GM18517 (cell line): ENCODE measurements around the gene CARD14.

Source experiments
- ATAC-seq: cut with Tn5 transposase; IDR thresholded peaks from one replicate; pipeline ENCODE4 v1.9.1; 2021; ENCODE audit warnings: mild to moderate bottlenecking, moderate library complexity; ENCODE audit not compliant: unreplicated experiment

The CARD14 gene

DNA sequence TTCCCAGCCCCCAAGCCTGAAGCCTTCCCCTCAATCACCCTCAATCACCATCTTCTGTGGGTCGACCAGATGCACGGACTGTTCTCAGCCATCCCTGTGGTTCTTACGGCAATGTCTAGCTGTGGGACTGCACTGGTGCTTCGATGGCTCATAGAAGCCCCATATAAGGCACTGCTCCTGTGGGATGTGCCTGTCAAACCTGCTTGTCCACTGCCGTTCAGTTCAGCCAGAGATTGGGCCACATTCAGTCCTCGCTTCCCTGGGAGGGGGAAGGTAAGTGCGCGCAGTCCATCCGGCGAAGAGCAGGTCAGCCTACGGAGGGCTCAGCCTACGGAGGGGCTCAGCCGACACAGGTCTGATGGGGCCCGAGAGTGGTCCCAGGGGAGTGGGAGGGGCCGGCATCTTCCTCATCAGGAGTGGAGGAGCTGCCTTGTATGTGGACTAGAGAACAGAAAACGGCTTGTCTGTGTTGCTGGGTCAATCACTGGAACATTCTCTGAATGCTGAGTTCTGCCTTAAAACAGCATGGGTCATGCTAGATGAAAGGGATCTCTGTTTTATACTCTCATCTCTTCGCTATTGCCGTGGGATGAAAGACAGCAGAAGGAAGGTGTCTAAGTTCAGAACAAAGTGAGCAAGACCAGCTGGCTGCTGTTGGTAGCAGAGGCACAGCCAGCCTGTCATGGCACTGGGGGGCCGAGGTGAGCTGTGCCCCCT, at the start of gene CARD14:
CARD14 (plus strand) TSS at position 247 of the 717 bp plus-strand sequence. CDS start 11,409 bp downstream, outside the sequence.
- no peak for ATAC-seq

DNA sequence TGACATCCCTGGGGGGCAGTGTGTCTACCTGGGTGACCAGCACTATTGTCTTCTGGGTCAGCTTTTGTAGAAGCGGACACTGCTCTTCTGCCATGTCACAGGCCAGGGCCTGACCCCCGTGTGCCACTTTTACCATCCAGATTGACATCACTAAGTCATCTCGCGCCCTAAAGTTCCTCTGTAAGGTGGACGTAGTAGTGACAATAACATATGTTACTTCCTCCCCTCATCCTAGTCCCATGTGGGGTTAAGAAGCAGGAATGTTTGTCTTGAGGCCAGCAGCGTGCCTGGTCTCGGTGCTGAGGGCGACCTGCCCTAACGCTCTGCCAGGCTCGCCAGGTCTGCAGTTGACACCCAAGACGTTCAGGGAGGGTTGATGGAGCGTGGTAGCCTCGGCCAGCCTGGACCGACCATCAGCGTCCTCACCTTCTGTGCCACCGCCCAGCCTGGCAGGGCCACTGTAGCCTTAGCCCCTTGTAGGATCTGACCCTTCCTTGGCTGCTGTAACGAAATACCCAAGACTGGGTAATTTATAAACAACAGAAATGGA, 47.7 kb upstream of the CARD14 start:
- ATAC-seq = no peak

DNA sequence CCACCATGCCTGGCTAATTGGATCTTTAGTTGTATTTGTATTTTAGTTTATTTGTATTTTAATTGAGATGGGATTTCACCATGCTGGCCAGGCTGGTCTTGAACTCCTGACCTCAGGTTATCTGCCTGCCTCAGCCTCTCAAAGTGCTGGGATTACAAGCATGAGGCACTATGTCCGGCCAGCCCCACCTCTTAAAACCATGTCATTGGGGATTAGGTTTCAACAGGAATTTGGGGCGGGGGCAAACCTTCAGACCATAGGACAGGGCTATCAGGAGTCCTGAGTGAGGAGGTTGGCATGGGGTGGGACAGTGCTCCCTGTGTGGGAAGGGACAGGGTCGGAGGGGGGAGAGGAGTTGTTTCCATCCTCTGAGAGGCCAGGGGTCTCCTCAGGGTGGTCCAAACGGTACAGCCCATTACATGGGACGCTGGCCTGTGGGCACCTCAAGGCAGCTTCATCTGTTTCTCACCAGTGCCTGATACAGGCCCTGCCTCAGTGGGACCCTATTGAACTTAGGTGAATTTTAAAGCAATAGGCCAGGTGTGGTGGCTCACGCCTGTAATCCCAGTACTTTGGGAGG, 46.8 kb upstream of the CARD14 start:
- no peak for ATAC-seq

DNA sequence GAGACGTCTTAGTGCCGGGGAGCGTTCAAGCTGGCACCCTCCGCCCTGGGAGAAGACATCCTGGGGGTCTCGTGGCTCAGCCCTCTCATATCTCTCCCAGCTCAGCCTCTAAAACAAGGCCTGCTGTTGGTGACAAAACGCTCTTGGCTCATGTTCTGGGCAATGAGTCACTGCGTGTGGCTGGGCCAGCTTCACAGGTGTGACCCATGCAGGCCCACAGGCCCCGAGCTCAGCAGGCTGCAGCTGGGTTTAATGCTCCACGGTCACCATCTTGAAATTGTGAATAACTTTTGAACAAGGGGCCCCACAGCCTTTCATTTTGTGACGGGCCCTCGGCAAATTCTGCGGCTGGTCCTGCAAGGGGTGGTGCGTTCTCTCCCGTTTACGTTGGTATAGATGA, 46.0 kb upstream of the CARD14 start:
- ATAC-seq = no peak

DNA sequence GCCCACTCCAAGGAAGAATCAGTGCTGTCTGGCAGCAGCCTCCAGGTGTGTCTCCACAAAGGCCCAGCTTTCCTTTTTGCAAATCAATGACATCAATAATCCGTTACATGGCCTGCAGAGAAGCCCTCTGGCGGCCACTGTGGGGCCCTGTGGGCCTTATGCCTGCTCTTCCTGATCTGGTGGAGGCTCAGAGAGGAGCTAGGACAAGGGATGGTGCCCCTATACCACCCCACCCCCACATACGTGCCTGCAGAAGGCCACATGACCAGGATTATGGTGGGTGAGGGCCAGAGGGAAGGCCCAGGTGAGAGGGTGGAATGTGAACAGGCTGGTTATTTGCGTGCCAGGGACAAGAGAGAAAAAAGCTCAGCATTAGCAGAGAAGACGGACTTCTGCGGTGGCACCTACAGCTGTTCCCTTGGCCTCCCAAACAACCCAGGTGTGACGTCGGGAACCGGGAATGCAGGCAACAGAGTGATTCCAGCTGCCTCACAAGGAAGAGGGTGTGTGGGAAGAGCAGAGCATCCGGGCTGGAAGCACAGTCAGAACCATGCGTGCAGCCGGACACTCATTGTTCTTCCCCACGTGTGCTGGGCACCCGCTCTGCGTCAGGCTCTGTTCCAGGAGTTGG, 45.4 kb upstream of the CARD14 start:
- no peak for ATAC-seq

DNA sequence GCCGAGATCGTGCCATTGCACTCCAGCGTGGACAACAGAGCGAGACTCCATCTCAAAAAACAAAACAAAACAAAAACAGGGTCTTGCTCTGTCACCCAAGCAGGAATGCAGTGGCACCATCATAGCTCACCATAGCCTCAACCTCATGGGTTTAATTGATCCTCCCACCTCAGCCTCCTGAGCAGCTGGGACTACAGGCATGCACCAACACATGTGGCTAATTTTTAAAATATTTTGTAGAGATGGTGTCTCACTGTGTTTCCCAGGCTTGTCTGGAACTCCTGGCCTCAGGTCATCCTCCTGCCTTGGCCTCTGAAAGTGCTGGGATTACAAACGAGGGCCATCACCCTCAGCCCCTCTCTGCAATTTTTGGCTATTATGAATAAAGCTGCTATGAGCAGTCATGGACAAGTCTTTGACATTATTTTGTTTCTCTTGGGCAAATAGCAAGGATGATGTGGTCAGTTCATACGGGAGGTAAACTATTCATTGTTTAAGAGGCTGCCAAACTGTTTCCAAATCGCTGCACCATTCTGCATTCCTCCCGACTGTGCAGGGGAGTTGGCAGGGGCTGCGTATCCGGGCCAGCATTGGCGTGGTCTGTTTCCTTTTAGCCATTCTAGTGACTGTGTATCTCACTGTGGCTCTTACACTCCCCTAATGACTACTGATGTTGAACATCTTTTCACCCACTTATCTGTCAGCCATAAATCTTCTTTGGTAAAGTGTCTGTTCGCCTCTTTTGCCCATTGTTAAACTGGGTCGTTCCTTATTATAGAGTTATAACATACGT, 44.0 kb upstream of the CARD14 start:
- ATAC-seq = no peak

DNA sequence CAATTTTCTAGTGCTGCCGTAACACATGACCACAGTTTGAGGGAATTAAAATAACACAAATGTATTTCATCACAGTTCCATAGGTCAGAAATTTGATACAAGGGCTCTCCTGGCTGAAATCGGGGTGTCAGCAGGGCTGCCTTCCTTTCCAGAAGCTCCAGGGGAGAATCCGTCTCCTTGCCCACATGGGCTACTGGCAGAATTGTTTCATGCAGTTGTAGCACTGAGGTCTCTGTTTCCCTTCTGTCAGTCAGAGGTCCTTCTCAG, 43.4 kb upstream of the CARD14 start:
- ATAC-seq = no peak

DNA sequence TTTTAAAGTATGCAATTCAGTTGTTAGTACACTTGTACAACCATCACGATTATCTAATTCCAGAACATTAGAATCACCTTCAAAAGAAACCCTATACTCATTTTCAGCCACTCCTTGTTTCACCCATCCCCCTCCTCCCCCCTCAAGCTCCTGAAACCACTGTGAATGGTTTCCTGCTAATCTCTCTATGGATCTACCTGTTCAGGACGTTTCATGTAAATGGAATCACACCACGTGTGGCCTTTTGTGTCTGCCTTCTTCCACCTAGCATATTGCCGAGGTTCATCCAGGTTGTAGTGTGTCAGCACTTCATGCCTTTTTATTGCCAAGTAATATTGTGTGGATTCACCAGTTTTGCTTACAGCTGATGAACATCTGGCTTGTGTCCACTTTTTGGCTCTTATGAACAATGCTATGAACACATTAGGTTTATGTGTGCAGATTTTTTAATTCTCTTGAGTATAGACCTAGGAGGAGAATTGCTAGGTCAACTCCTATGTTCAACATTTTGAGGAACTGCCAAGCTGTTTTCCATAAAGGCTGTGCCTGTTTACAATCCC, 40.7 kb upstream of the CARD14 start:
- no peak for ATAC-seq

DNA sequence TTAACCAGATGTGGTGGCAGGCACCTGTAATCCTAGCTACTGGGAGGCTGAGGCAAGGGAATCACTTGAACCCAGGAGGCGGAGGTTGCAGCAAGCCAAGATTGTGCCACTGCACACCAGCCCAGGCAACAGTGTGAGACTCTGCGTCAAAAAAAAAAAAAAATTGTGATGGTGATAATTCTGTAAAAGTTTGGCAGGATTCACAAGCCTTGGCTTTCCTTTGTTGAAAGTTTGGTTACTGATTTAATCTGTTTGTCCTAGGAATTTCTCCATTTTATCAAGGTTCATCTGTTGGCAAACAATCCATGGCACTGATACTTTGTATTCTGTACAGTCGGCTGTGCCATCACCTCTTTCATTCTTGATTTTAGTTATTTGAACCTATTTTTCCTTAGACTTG, 38.8 kb upstream of the CARD14 start:
- no peak for ATAC-seq

DNA sequence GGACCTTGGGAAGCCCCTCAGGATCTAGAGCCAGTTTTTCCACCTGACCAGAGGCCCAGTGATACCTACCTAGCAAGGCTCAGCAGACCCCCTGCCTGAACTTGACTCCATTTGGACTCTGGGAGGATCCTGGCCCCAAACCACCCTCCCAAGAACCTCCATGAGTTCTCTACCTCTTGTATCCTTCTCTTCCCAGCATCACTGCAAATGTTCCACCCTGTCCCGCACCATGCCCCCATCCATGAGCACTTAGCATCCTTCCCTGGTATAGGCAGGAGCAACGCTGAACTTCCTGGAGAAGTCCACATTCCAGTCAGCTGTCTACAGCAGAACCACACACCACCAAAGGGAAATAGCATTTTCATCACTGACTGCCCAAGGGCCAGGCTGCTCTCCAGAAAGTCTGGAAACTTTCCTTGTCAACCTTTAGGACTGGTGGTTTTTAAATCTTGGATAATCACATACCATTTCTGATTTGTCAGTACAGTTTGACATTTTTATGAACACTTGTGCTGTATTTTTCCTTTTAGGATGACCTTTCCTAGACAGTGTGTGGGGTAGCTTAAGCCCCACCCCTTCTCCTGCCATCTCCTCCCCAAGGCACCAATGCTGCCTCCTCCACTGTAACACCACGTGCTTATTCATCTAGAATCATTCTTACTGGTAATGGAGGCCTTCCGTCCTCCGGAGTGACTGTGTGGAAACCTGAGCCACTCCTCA, 36.8 kb upstream of the CARD14 start:
- no peak for ATAC-seq

DNA sequence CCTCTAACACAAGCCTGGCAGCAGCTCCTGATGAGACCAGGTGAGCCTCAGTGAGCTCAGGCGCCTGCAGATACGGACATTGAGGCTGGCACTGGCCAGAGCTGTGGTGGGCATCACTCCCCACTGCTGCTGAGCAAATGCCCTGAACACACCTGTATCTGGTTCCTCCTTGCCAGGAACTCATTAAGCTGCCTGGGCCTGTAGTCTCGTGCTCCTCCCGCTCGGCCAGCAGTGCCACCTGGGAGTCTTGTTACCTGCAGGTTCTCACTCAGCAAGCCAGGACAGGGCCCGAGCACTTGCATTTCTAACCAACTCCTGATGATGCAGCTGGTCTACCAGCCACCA, 36.2 kb upstream of the CARD14 start:
- ATAC-seq = no peak

DNA sequence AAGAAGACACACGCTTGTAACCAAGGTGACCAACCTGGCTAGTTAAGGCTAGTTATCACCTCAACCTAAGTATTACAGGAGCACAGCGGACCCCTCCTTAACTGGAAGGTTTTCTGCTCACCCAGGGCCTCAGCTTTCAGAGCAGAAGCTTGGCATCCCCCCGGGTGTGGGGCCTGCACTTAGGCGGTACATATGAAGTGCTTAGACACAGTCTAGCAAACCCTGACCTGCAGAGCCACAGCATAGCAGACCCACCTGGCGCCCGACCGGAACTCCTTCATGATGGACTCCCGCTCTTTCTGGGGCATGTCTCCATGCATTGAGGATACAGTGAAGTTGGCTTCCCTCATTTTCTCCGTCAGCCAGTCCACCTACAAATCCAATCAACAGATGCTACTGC, 32.7 kb upstream of the CARD14 start:
- ATAC-seq = no peak

DNA sequence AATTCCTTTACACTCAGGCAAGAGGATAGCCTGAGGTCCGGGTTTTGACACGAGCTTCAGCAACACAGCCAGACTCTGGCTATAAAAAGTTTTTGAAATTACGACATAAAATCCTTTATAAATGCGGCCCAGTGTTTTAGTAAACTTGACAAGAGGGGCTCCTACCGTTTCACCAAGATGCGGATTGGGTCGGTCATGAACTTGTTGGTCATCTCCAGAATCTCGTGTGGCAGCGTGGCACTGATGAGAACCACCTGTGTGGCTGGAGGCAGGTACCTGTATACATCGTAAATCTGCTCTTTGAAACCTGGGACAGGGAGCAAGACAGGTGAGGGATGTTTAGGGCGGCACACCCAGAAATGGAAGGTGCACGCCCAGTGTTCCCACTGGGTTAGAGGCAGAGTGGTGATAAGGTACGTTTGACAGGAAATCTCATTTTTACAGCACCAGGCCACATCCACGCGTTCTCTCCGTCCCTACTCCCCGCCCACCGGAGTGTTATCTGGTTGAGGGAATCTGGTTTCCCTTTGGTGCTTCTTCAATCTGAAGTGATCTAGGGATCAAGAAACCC, 30.9 kb upstream of the CARD14 start:
- no peak for ATAC-seq

DNA sequence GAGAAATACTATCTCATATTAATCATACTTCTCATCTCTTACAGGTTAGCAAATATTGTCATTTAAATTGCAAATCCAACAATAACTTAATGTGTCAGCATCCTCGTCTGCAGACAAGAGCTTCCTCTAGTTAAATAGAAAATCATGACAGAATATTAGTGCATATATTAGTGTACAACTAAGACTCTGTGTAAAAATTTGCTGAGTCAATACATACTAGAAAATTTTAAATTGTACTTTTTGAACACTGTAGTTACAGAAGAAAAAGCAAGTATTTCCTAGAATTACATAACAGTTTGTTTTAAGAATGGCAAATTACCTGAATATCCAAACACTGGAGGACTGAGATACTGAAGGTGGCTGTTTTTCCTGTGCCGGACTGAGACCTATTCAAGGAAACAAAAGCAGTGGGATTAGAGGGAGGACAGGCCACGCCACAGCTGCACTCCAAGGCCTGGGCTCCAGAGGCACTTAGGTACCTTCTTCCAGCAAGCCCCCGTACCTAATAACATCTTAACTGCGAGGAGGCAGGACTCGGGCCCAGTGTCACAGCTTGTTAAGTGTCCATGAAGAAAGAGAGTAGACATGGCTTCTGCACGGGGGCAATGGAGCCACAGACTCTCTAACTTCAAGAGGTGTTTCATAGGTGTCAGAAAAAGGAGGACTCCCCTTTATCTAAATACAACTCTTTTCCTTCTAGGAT, 28.2 kb upstream of the CARD14 start:
- ATAC-seq = no peak

DNA sequence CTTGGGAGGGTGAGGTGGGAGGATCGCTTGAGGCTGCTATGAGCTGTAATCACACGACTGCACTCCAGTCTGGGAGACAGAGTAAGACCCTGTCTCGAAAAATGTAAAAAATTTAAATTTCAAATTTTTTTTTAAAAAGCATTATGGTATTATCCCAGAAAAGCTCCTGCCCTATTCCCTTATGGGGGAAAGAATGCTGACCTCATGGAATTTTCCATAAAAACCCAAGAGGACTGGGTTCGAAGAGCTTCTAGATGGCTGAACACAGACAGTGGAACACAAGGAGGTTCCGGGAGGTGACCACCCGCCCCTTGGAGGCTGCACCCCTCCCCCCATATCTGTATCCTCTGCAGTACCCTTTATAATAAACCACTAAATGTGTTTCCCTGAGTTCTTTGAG, 26.9 kb upstream of the CARD14 start:
- ATAC-seq = no peak

DNA sequence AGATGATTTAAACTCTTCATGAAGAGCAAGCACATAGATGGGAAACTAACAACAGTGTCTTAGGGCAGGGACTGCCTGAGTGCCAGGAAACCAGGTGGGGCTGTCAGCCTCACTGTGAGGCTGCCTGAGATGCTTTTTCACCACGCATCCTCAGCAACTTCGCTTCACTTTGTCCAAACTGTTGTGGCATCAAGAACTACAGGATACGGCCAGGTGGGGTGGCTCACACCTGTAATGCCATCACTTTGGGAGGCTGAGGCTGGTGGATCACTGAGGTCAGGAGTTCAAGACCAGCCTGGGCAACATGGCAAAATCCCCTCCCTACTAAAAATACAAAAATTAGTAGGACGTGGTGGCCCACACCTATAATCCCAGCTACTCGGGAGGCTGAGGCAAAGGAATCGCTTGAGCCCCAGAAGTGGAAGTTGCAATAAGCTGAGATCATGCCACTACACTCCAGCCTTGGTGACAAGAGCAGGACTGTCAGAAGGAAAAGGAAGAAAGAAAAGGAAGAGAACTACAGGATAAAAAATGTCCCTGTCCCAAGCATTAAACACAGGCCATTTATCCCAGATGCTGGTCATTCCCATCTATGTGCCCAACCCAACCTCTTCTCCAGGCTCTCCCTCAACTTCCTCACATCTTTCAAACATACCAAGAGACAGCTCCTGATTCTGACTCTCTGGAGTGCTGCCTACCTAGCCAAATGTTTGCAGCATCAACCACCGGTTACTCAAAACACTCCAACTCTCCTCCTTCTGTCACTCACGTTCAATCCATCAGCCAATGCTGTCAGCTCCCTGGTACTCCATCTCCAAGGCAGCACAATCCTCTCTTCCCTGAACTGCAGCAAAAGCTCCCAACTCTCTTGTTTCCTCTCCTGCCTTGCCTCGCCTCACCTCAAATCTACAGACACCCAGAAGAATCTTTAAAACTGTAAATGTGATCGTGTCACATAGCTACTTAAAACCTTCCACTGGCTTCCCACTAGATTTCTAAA, 24.5 kb upstream of the CARD14 start:
- ATAC-seq = no peak

DNA sequence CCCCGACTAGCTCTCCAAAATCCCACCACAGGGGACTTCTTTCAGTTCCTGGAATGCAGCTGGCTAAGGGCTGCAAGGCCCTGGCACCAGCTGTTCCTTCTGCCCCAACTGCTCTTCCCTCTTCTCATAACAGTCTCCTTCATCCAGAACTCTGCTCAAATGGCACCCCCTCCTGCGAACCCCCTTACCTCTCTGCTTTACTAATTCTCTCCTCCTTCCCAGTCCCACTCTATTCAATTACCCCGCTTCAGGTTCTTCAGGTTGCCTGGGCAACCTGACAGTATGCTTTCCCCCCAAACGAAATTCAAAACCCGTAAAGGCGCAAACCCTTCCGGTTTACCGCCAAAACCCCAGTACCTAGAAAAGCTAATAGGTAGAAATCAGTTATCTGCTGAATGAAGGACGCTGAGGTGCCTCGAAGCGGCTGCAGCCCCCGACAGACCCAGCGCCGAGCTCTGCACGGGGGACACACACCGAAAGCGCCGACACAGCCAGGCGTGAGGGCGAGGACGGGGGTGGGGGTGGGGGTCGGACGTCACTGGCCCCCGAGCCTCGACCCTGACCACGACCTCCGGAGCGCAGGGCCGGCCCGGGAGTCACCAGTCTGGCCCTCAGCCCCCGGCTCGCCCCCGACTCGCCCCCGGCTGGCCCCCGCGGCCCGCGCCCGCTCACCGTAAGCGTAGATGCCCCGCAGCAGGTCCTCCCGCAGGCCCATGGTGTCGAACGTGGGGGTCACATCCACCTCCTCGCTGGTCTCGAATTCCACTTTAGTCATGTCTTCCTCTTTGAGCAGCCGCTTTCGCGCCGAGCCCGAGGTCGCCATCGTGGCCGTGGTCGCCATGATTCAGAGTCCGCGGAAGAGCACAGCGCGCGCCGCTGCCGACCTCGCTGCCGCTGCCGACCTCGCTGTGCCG, 23.5 kb upstream of the CARD14 start:
- peak; percentile 26 for ATAC-seq
